HPDE6-E6E7 (cell line): ENCODE measurements around the gene DHPS.
A peak's percentile ranks its signal among the peaks of the same experiment; 100 is the strongest.
"Not testable (repeated sequence)": the region's sequence is repeated elsewhere in the genome, so short reads cannot be mapped to it uniquely, and the experiment has no call there.

Experiments used
- DNase-seq: peaks from one replicate; pipeline ENCODE4 v3.0.0; 2011; ENCODE audit warnings: missing footprints; ENCODE audit errors: extremely low spot score

Gene DHPS

DNA sequence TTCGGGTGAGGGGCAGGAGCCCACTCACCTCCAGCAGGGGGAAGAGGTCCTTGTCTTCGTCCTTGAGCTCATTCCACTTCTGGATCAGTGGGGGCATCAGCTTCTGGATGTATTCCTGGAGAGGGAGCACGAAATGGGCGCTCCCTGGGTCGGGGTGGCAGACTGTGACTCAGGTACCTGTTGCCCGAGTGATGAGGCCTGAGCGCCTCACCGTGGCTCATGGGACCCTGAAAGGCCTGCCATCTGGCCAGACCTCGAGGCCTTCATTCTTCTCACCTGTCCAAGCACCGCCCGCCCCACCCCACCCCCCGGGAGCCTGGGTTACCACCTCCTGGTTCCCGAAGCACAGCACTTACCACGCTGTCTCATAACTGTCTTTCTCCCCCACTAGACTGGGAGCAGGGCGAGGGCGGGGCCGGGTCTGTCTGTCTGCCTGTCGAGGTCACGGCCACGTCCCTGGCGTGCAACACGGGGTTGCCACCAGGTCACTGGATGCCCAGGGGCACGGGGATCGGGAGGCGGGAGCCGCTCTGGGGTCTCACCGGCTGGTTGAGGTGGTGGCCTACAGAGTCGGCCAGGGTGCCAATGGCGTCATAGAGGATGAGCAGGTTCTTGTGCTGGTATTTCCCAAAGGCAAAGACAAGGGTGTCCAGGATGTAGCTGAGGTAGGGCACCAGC, 24.1 kb upstream of the DHPS start:
- no peak for DNase-seq

DNA sequence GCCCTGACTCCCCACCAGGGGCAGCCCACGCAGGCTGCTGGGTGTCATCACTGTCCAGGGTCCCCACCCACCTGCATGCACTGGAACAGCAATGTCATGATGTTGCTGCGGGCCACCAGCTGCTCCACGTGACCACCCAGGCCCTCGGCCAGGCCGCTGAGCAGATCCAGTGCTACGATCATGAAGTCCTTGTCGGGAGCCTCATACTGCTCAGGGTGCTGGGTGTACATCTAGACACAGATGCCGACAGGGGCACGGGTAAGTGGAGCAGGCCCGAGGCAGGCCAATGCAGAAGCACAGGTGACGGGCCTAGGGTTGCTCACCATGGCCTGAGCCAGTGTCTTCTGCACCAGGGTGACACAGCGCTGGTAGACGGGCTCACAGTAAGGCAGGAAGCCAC, 23.5 kb upstream of the DHPS start:
- DNase-seq, result no peak

DNA sequence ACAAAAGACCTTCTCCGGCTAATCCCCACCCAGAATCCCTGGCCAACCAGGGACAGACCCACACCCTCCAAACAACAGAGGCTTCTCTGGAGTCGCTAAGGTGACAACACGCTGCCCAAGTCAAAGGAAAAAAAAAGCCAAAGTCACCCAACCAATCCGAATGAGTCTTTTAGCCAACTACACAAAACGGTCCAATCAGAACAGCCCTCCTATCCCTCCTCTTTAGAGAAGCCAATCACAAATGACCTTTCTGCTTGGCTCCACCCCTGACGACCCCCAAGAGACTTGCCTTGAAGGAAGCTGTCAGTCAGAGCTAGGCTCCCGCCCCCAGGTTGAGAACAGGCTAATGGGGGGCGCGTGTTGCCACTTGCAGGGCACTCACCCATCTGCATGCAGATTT, 21.4 kb upstream of the DHPS start:
- no peak for DNase-seq

DNA sequence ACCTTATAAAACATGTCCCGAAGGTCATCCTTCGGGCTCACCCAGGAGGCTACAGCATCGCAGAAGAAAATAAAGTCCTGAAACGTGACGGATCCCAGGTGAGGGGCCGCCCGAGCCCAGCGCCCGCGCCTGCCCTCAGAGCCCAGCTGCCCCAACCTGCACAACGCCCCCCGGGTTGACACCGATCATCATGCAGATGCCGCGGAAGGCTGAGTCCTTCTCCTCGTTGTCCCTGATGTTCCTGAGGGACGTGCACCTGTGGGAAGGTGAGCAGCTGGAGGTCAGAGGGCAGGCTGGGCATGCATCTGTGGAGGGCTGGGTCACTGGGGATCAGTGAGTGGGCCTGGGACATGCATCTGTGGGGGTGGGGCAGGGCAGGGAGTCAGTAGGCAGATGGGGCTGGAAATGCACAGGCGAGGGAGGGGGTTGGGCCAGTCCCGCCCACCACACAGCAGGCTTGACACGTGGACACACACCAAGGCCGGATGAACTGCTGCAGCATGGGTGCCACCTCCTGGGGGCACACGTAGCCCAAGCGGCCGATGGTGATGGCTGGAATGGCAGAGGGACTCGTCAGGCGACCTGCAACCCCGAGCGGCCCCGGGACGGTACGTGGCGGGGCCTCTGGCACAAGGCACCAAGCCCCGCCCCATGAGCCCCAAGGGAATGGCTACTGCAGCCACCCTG, 20.1 kb upstream of the DHPS start:
- no peak for DNase-seq

DNA sequence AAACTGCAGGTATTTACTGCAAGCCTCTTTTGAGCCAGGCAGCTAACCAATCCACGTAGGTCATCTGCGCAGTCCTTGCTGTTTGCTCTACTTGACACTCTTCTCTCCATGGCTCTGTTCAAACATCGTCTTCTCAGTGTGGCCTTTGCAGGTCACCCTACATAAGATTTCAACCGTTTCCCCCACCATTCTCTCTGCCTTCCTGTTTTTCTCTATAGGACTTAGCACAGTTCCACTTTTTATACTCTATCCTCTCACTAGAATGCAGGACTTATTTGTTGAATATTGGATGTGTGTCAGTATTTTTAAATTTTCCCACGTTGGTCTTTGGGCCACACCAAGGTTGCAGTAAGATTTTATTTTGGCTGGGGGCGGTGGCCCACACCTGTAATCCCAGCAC, 16.5 kb upstream of the DHPS start:
- DNase-seq, result no peak

DNA sequence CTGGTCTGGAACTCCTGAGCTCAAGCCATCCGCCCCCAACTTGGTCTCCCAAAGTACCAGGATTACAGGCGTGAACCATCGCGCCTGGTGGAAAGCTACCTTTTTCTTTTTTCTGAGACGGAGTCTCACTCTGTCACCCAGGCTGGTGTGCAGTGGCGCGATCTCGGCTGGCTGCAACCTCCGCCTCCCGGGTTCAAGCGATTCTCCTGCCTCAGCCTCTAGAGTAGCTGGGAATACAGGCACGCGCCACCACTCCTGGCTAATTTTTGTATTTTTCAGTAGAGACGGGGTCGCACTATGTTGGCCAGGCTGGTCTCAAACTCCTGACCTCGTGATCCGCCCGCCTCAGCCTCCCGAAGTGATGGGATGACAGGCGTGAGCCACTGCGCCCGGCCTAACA, 15.7 kb upstream of the DHPS start:
- DNase-seq, result not testable (repeated sequence)

DNA sequence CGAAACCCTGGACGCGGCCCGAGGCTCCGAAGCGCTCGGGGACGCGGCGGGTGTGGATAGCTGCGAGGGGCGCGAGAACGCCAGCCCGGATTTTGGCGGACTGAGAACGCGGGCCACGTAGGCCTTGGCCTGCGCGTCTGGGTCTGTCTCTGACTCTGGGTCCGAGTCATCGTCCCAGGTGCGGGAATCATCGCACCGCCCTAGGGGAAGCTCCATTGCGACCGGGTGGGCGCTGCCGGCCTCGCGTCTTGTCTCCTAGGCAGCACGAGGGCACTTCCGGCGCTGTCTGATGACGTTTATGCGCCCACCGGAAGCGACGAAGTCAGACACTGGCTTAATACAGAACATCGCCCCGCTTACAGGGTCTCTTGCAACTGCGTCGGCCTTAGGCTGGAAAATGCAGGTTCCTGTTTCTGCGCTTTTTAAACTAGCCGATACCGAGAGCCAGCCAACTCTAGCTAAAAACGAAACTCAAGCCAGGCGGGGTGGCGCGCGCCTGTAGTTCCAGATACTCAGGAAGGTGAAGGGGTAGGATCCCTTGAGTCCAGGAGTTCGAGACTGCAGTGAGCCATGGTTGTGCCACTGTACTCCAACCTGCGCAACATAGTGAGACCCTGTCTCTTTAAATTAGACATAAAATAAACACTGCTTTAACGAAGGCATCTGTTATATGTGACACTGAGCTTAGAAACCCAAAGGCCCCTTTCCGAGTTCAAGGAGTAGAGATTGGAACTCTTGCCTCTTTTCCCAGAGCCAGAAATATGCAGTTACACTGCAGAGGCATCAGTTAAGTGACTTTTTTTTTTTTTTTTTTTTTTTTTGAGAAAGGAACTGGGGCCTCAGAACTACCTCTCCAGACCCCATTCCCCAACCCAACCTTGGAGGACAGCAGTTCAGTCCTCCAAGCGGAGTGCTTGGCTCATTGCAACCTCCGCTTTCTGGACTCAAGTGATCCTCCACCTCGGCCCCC, 15.0 kb upstream of the DHPS start, which contains the start of gene FBXW9:
TSS of gene FBXW9 (minus strand) at position 266 of the 970 bp plus-strand sequence. CDS start at position 216, 50 bp downstream.
- DNase-seq, result peak; percentile 93

DNA sequence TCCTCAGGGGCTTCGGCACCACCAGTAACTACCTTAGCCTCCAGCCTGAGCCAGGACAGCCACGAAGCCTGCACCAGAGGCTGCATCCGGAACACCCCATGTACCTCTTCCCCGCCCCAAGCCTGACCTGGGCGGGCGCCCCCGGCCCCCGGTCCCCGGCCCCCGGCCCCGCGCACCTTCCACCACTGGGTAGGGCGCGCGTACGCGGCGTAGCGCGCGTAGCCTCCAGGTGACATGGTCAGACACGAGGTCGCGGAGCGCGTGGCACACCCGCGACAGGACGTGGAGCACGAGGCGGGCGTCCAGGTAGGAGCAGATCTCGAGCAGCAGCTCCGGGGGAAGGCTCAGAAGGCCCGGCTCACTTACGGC, 14.3 kb upstream of the DHPS start:
- DNase-seq, result no peak

DNA sequence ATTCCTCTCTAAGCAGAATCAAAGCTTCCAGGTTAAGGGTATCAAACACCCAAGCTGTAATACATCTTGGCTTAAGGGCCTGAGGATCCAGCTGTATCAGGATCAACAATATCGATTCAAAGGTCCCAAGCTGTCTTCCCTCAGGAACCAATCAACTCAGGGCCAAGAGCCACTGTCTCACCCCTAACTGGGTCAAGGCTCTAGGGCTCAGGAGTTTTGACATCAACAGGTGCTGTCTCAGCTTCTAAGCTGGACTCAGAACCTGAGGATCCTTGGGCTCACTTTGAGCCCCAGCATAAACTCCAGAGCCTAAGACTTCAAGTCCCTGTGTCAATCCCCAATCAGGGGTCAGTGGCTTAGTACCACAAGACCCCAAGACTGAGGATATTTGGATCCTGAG, 13.8 kb upstream of the DHPS start:
- no peak for DNase-seq

DNA sequence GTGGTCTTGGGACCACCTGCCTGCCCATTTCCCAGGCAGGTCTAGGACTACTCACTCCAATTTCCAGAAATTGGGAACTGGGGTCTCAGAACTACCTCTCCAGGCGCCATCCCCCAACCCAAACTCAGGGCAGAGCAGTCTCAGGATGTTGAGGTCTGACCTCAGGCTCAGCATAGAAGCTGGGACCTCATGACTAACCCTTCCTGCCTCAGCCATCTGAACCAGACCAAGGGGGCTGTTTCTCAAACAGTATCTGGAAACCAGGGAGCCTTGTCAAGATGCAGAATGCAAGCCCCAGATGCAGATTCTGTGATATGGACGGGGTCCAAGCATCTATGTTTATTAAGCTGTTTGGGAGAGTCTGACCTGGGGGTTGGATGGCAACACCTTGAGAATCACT, 13.4 kb upstream of the DHPS start:
- DNase-seq, result no peak

DNA sequence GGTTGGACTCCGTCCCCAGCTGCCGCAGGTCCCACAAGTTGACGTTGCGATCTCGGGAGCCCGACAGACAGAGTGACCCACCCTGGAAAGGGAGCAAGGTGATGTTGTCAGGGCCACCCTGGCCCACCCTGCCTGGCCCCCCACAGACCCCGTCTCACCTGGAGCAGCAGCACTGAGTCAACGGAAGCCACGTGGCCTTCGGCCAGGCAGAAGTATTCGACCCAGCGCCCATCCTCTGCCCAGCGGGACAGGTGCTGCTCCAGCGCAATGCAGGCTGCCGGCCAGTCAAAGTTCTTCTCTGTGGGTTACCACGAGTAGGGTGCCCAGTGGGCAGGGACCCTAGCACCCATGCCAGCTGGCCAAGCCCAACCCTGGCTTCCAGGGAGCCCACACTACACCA, 13.0 kb upstream of the DHPS start:
- no peak for DNase-seq

DNA sequence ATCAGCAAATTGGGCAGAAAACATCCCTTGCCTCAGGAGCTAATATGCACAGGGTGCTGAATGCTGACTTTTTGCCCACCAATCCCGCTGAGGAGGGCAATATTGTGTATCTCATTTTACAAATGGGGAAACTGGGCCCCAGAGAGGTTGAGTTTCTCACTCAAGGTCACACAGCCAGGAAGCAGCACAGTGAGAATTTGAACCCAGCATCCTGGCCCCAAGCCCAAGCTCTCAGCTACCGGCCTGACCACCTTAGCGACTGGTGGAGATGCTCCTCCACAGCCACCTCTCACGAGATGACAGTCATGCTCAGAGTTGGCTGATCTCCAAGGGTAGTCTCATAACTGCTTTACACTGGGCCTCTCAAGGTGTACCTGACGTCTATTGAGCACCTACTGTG, 11.3 kb upstream of the DHPS start:
- DNase-seq, result no peak

DNA sequence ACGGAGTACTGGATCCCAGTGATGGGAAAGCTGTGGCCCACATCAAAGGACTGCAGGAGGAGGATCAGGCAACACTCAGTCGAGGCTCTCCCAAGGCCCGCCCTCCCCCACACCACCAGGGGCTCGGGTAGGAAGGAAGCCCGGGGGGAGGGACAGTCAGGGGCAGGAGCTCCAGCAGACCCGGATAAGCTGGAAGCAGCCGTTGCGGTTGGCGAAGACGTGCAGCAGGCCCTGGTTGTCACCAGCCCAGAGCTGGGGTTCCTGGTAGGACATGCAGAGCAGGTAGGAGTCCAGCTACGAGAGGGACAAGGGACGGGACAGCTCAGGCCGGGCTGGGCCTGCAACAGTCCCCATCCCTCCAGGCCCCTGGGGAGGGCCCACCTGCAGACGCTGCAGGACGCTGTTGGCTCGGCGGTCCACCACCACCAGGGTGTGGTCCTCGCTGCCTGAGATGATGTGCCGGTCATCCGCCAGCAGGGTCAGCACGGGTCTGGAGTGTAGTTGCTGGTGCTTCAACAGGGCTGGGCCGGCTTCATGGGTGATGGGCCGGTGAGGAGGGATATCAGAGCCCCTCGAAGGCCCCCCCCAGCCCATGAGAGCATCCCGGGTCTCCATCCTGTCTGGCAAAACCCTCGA, 8.0 kb upstream of the DHPS start:
- DNase-seq, result no peak

DNA sequence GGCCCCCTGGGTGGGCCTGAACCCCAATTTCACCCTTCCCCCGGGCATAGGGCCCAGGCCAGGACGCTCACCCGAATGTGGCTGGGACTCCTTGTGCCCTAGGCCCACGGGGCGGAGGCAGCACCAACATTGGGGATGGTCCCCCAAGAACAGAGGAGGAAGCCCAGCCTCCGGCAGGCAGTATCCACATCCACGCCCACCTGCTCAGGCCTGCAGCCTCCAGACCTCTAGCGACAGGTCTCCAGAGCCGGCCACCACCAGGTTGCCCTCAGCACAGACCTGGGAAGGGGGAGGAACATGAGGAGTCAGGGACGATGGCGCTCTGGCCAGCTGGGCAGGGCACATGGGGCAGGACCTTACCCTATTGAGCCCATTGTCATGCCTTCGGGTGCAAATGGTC, 7.3 kb upstream of the DHPS start:
- DNase-seq, result no peak

DNA sequence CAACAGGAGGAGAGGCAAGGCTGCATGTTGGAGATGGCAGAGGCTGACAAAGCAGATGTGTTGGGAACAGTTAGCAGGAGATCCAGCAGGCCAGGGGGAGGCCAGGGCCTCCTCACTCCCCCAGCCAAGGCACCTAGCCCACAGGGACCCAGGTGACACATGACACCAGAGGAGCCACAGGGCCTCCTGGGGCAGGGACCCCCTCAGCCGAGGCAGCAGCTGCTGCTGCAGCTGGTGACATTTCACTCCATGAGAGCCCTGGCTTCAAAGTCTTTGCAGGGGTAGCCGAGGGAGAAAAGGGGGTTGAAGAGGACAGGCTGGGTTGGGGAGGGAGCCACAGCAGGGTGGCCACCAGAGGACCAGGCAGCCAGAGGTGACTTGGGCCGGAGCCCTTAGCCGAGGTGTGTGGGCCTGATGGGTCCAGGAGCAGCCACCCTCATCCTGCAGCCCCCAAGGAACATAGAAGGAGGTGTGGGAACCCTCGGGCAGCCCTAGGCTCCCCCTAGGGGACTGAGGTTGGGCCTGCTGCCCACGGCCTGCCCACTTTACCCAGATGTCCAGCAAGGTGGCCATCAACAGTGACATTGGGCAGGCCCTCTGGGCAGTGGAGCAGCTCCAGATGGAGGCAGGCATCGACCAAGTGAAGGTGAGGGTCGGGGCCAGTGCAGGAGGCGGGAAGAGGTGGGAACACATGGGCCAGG, 6.0 kb upstream of the DHPS start, which contains the start of gene GNG14:
TSS of gene GNG14 (plus strand) at position 503 of the 701 bp plus-strand sequence. CDS start at position 554, 51 bp downstream.
- DNase-seq, result no peak

DNA sequence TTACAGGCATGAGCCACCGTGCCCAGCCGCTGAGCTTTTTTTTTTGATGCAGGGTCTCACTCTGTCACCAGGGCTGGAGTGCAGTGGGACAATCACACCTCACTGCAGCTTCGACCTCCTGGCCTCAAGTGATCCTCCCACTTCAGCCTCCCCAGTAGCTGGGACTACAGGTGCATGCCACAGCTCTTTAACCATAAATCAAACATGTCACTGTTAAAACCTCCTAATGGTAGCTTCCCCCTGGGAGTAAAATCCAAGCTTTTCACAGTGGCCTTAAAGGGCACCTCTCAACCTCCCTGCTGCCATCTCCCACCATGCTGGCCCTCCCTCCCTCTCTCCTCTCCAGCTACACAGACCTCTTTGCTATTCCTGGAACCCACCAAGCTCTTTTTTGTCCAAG, 4.2 kb upstream of the DHPS start:
- DNase-seq, result no peak

DNA sequence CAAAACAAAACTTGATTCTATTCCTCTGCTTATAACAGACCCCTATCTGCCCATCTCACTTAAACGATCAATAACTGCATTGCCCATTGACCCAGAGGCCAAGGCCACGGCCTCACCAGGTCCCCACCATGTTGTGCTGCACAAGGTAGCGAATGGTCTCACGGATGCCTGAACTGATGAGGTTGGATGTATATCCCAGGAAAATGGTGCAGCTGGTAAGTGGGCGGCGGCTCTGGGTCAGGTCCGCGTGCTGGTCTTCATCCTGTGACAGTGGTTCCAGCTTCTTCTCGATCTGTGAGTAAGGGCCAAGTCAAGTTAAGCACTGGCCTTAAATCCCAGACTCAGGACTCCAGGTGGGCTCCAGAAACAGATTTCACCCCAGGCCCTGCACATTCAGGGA, 1.6 kb downstream of the DHPS start:
- DNase-seq, result no peak

DNA sequence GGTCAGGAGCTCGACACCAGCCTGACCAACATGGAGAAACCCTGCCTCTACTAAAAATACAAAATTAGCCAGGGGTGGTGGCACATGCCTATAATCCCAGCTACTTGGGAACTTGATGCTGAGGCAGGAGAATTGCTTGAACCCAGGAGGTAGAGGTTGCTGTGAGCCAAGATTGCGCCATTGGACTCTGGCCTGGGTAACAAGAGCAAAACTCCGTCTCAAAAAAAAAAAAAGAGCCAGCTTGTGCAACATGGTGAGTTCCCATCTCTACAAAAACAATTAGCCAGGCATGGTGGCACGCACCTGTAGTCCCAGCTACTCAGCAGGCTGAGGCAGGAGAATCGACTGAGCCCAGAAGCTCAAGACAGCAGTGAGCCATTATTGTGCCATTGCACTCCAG, 3.6 kb downstream of the DHPS start:
- DNase-seq, result not testable (repeated sequence)

DNA sequence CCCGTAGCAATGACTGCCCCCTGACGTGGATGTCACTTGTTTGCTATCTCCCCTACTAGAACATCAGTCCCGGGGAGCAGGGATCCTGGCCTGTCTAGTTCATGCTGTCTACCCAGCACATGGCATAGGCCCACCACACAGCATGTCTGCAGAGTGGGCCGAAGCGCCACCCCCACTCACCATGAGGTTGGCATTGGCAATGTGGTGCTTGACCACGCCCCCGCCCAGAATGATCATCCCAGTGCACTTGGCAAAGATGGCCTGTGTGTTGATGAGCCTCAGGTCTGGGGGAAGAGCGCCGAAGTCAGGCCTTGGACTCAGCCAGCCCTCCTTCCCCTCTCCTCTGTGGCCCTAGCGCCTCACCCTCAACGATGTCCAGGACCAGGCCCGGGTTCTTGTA, 4.8 kb downstream of the DHPS start:
- no peak for DNase-seq

DNA sequence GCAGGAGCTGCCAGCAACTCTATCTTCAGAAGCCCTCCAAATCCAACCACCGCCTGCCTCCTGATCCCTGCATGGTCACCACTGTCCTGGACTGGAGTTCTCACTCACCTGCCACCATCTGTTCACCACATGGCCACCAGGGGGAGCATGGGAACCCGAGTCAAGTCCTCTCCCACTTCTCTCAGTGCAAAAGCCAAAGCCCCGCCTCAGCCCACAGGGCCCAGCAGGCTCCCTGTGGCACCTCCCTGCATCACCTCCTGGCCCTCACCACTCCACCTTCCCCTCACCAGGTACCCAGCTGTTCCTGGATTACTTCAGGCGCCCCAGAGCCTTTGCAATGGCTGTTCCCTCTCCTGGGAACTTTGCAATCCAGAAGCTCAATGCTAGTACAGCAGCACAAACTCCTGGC, 5.3 kb downstream of the DHPS start:
- peak; percentile 71 for DNase-seq

DNA sequence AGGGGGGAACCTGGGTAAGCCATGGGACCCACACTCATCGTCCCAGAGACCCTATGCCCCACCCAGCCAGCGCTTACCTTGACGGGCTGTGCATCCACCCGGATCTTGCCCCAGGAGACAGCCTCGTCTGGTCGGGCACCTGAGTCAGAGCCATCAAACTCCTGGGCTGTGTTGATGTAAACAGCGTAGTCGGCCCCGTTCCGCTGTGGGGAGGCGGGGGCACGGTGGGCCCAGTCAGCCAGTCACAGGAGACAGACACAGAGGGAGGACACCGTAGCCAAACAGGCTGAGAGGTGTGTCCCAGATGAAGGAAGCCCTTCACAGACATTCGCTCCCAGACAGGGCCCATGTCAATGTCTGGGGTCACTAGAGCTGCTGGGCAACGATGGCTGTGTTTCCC, 5.7 kb downstream of the DHPS start:
- no peak for DNase-seq
